Glutamatergic neuron (in vitro differentiated cells): ENCODE results near the gene PFKL. TPM values are rescaled to one million over a fixed set of nuclear protein-coding genes. Genes with fewer than 3 reads are reported as not detected.

Experiments used
- DNase-seq: peaks from one replicate; pipeline ENCODE4 v3.0.0; 2022
- H3K27ac Mint-ChIP-seq: one replicate; pipeline ENCODE4 v1.8.0; 2020; ENCODE audit warnings: mild to moderate bottlenecking, mixed read lengths, inconsistent platforms; ENCODE audit not compliant: unreplicated experiment
- H3K27me3 Mint-ChIP-seq: one replicate; pipeline ENCODE4 v1.8.0; 2020; ENCODE audit warnings: mild to moderate bottlenecking, moderate library complexity, mixed read lengths, inconsistent platforms; ENCODE audit not compliant: unreplicated experiment
- H3K36me3 Mint-ChIP-seq: one replicate; pipeline ENCODE4 v1.8.0; 2020; ENCODE audit warnings: mild to moderate bottlenecking, mixed read lengths, inconsistent platforms; ENCODE audit not compliant: unreplicated experiment
- H3K4me1 Mint-ChIP-seq: one replicate; pipeline ENCODE4 v1.8.0; 2020; ENCODE audit warnings: mild to moderate bottlenecking, low read depth, mixed read lengths, inconsistent platforms; ENCODE audit not compliant: unreplicated experiment
- H3K4me3 Mint-ChIP-seq: one replicate; pipeline ENCODE4 v1.8.0; 2020; ENCODE audit warnings: mild to moderate bottlenecking, mixed read lengths, inconsistent platforms; ENCODE audit not compliant: unreplicated experiment
- H3K9me3 Mint-ChIP-seq: one replicate; pipeline ENCODE4 v1.8.0; 2020; ENCODE audit warnings: mild to moderate bottlenecking, moderate library complexity, mixed read lengths, inconsistent platforms; ENCODE audit not compliant: unreplicated experiment
- CTCF ChIP-seq: fragments of 200-600 bp; sonication (generic); IDR thresholded peaks from one replicate; pipeline ENCODE4 v1.5.0; 2021; ENCODE audit not compliant: partially characterized antibody, unreplicated experiment
- total RNA-seq: library from RNA; stranded (reverse); fragmentation: NEBNext Ultra II Directional; extraction: Animal tissue kit (Norgen Biotek cat#: 25700); gene quantifications from one replicate; pipeline ENCODE4 v1.2.1, GENCODE V29; 2021; ENCODE audit not compliant: unreplicated experiment

Gene PFKL
- total RNA-seq, 1 donor from 2014 or later, result 48.6 TPM

- H3K27me3 Mint-ChIP-seq, result peaks cover 4% of the 10 kb centered on the region
Observed at GRCh38 chr21:44314561-44314960, 14.7 kb downstream of the PFKL start.

GRCh38 chr21:44315691-44316203 lies 15.9 kb downstream of the PFKL start:
- Mint-ChIP-seq H3K27me3 (peaks cover 7% of the 10 kb centered on the region), H3K36me3 (no peaks in the 10 kb centered on the region), H3K4me3 (no peak overlapping the region), H3K4me1 (no peaks in the 10 kb centered on the region), H3K27ac (no peak overlapping the region), H3K9me3 (peaks cover 2% of the 10 kb centered on the region)
- TF ChIP-seq CTCF, result no peak
- no peak for DNase-seq

More at GRCh38 chr21:44314561-44314960, 14.7 kb downstream of the PFKL start:
- Mint-ChIP-seq H3K9me3 (peaks cover 2% of the 10 kb centered on the region), H3K27ac (no peak overlapping the region), H3K36me3 (no peaks in the 10 kb centered on the region), H3K4me1 (no peaks in the 10 kb centered on the region), H3K4me3 (no peak overlapping the region)
- no peak for DNase-seq
- no peak for TF ChIP-seq CTCF

GRCh38 chr21:44316277-44316900 lies 16.5 kb downstream of the PFKL start:
- Mint-ChIP-seq H3K9me3 (peaks cover 2% of the 10 kb centered on the region), H3K27me3 (peaks cover 5% of the 10 kb centered on the region), H3K27ac (no peak overlapping the region), H3K36me3 (no peaks in the 10 kb centered on the region), H3K4me1 (no peaks in the 10 kb centered on the region), H3K4me3 (no peak overlapping the region)
- DNase-seq, result no peak
- TF ChIP-seq CTCF, result no peak

- DNase-seq, result no peak
- no peak overlapping the region for H3K4me3 Mint-ChIP-seq
- H3K36me3 Mint-ChIP-seq, result no peaks in the 10 kb centered on the region
- H3K9me3 Mint-ChIP-seq, result no peaks in the 10 kb centered on the region
- no peaks in the 10 kb centered on the region for H3K4me1 Mint-ChIP-seq
- peaks cover 2% of the 10 kb centered on the region for H3K27me3 Mint-ChIP-seq
- no peak for TF ChIP-seq CTCF
- H3K27ac Mint-ChIP-seq, result no peak overlapping the region
Observed at GRCh38 chr21:44317241-44317782, 17.5 kb downstream of the PFKL start.

- H3K4me1 Mint-ChIP-seq, result no peaks in the 10 kb centered on the region
- TF ChIP-seq CTCF, result no peak
Observed at GRCh38 chr21:44317871-44318270, 18.0 kb downstream of the PFKL start.

More at GRCh38 chr21:44317871-44318270, 18.0 kb downstream of the PFKL start:
- Mint-ChIP-seq H3K36me3 (no peaks in the 10 kb centered on the region), H3K27me3 (peaks cover 2% of the 10 kb centered on the region), H3K9me3 (no peaks in the 10 kb centered on the region), H3K4me3 (no peak overlapping the region), H3K27ac (no peak overlapping the region)
- no peak for DNase-seq
